HepG2 (cell line): ENCODE data around the gene CAMTA1. TPM values are rescaled to one million over a fixed set of nuclear protein-coding genes. Genes with fewer than 3 reads are reported as not detected.

ENCODE experiments used
- ADNP ChIP-seq: sonication (generic); formaldehyde crosslinking; IDR thresholded peaks from 2 replicates; pipeline ENCODE4 v1.4.0; 2020; ENCODE audit warnings: missing genetic modification reagents
- ATF2 ChIP-seq: sonication (generic); formaldehyde crosslinking; IDR thresholded peaks from 2 replicates; pipeline ENCODE4 v1.4.0; 2020; ENCODE audit warnings: missing genetic modification reagents
- GATAD1 ChIP-seq: IDR thresholded peaks from 2 replicates; pipeline ENCODE4 v1.6.1; 2016; ENCODE audit warnings: missing genetic modification reagents, missing compliant biosample characterization
- HDAC6 ChIP-seq: fragments of 200-600 bp; sonication (generic); IDR thresholded peaks from 2 replicates; pipeline ENCODE4 v1.7.0; 2017; ENCODE audit warnings: mild to moderate bottlenecking, antibody characterized with exemption, low read length, low read depth
- HNF1A ChIP-seq, 2 experiments: sonication (generic) in 1 of 2; formaldehyde crosslinking in 1 of 2; IDR thresholded peaks; 2 replicates each; pipeline versions ENCODE4 v1.4.0 to v1.6.1; 2016 to 2020; ENCODE audit warnings: borderline replicate concordance in 1 of 2, low read depth in 1 of 2, mild to moderate bottlenecking in 1 of 2, missing genetic modification reagents in 1 of 2
- HNRNPK ChIP-seq: fragments of 200-400 bp; formaldehyde crosslinking; IDR thresholded peaks from 2 replicates; pipeline ENCODE4 v1.6.1; 2018; ENCODE audit warnings: low read length, low read depth, moderate library complexity, mild to moderate bottlenecking; ENCODE audit not compliant: poor library complexity, severe bottlenecking
- MEIS2 ChIP-seq: sonication (generic); formaldehyde crosslinking; IDR thresholded peaks from 2 replicates; pipeline ENCODE4 v1.9.0; 2021; ENCODE audit warnings: mild to moderate bottlenecking, missing genetic modification reagents
- POLR2G ChIP-seq: fragments of 200-400 bp; formaldehyde crosslinking; IDR thresholded peaks from 2 replicates; pipeline ENCODE4 v1.6.1; 2018; ENCODE audit warnings: mild to moderate bottlenecking, low read depth, low read length, moderate library complexity
- SP4 ChIP-seq: sonication (generic); formaldehyde crosslinking; IDR thresholded peaks from 2 replicates; pipeline ENCODE4 v1.8.1; 2023; ENCODE audit warnings: mild to moderate bottlenecking, missing genetic modification reagents
- TFDP2 ChIP-seq: sonication (generic); formaldehyde crosslinking; IDR thresholded peaks from 2 replicates; pipeline ENCODE4 v1.4.0; 2020; ENCODE audit warnings: missing genetic modification reagents
- THAP8 ChIP-seq: sonication (generic); formaldehyde crosslinking; IDR thresholded peaks from 2 replicates; pipeline ENCODE4 v1.5.1; 2020; ENCODE audit warnings: missing genetic modification reagents, mild to moderate bottlenecking, borderline replicate concordance
- YY1 ChIP-seq: IDR thresholded peaks from 2 replicates; pipeline ENCODE4 v1.6.1; 2011; ENCODE audit warnings: low read length, low read depth, moderate library complexity, mild to moderate bottlenecking; ENCODE audit not compliant: insufficient read depth, insufficient replicate concordance
- ZBTB49 ChIP-seq: sonication (generic); formaldehyde crosslinking; IDR thresholded peaks from 2 replicates; pipeline ENCODE4 v1.4.0; 2020; ENCODE audit warnings: missing genetic modification reagents, borderline replicate concordance
- ZNF296 ChIP-seq: sonication (generic); formaldehyde crosslinking; conservative IDR thresholded peaks from 2 replicates; pipeline ENCODE4 v1.5.0; 2020; ENCODE audit warnings: mild to moderate bottlenecking, missing genetic modification reagents
- ZNF577 ChIP-seq: sonication (generic); formaldehyde crosslinking; IDR thresholded peaks from 2 replicates; pipeline ENCODE4 v1.4.0; 2020; ENCODE audit warnings: mild to moderate bottlenecking, low read depth, missing genetic modification reagents, borderline replicate concordance
- ZNF619 ChIP-seq: sonication (generic); formaldehyde crosslinking; IDR thresholded peaks from 2 replicates; pipeline ENCODE4 v1.4.0; 2020; ENCODE audit warnings: mild to moderate bottlenecking, missing genetic modification reagents
- ZSCAN22 ChIP-seq: sonication (generic); formaldehyde crosslinking; IDR thresholded peaks from 2 replicates; pipeline ENCODE4 v1.4.0; 2020; ENCODE audit warnings: mild to moderate bottlenecking, missing genetic modification reagents
- ZZZ3 ChIP-seq: sonication (generic); formaldehyde crosslinking; IDR thresholded peaks from 2 replicates; pipeline ENCODE4 v1.4.0; 2020; ENCODE audit warnings: missing genetic modification reagents, mild to moderate bottlenecking, borderline replicate concordance
- polyA plus RNA-seq, 8 experiments: library from polyadenylated mRNA; depleted of rRNA in 3 of 8; stranded (reverse) in 7 of 8; unstranded in 1 of 8; fragments of >200 nt; fragmentation: Illumina TruSeq in 4 of 8; extraction: Trizol in 4 of 8; gene quantifications; 2 replicates each; pipeline versions ENCODE4 v1.2.1 to v1.2.3, GENCODE V29; 2011 to 2016; ENCODE audit warnings: low read depth in 4 of 8, missing spikeins in 1 of 8, mixed read lengths in 1 of 8; ENCODE audit not compliant: insufficient read depth in 1 of 8
- total RNA-seq, 5 experiments: library from RNA; depleted of rRNA; stranded (reverse); fragments of >200 nt; fragmentation: Illumina TruSeq; extraction: Trizol; gene quantifications; 2 replicates each; pipeline ENCODE4 v1.2.3, GENCODE V29; 2016; ENCODE audit warnings: low read depth in 1 of 5

Gene CAMTA1
- total and polyA plus RNA-seq, 2 of the 13 experiments (the other 11 are each of a cell fraction or from before 2014, with no cell fraction given), result 25.0 to 36.4 TPM

GRCh38 chr1:7704214-7705047 lies 919.2 kb downstream of the CAMTA1 start (continued):
- no peak for TF ChIP-seq ZNF577 (CRISPR knock-in tag)
- TF ChIP-seq YY1, result peak; percentile 21
- no peak for TF ChIP-seq THAP8 (CRISPR knock-in tag)
- TF ChIP-seq SP4 (CRISPR knock-in tag), result peak; percentile 81
- TF ChIP-seq HNRNPK, result no peak
- no peak for TF ChIP-seq ZNF296 (CRISPR knock-in tag)
- no peak for TF ChIP-seq ZZZ3 (CRISPR knock-in tag)
- peak; percentile 99 for TF ChIP-seq ATF2
- no peak for TF ChIP-seq ZNF619 (CRISPR knock-in tag)
- TF ChIP-seq TFDP2, result peak; percentile 83
- TF ChIP-seq ZSCAN22, result no peak
- no peak for TF ChIP-seq ZBTB49 (CRISPR knock-in tag)
- no peak for TF ChIP-seq HNF1A (IDR thresholded peaks at IDR 0.05; ENCODE audit: low read depth)
- TF ChIP-seq HNF1A (CRISPR knock-in tag; IDR thresholded peaks at IDR 0.05; ENCODE audit: borderline replicate concordance), result no peak
- TF ChIP-seq MEIS2 (CRISPR knock-in tag), result no peak
- no peak for TF ChIP-seq HDAC6
- no peak for TF ChIP-seq ADNP (CRISPR knock-in tag)
- TF ChIP-seq POLR2G, result peak; percentile 43; the same call in 1 of the 2 replicates
- TF ChIP-seq GATAD1 (CRISPR knock-in tag), result peak; percentile 27; the same call in 1 of the 2 replicates
